ES-I3 (cell line): Measurements from ENCODE around the gene AJUBA.
"Not testable (repeated sequence)": the region's sequence is repeated elsewhere in the genome, so short reads cannot be mapped to it uniquely, and the experiment has no call there.

Experiments used
- H3K36me3 ChIP-seq: 2 replicates; pipeline ENCODE4 v1.6.1; 2013; ENCODE audit warnings: mild to moderate bottlenecking, low read length, control low read depth, moderate library complexity; ENCODE audit not compliant: insufficient read depth
- H3K4me1 ChIP-seq: 2 replicates; pipeline ENCODE4 v1.6.1; 2013; ENCODE audit warnings: mild to moderate bottlenecking, control low read depth, low read length; ENCODE audit not compliant: insufficient read depth
- H3K9ac ChIP-seq: 2 replicates; pipeline ENCODE4 v1.6.1; 2013; ENCODE audit warnings: low read depth, mild to moderate bottlenecking, low read length, moderate library complexity
- H3K9me3 ChIP-seq: 2 replicates; pipeline ENCODE4 v1.6.1; 2013; ENCODE audit warnings: mild to moderate bottlenecking, low read length, moderate library complexity; ENCODE audit not compliant: control insufficient read depth, insufficient read depth

Gene AJUBA

DNA sequence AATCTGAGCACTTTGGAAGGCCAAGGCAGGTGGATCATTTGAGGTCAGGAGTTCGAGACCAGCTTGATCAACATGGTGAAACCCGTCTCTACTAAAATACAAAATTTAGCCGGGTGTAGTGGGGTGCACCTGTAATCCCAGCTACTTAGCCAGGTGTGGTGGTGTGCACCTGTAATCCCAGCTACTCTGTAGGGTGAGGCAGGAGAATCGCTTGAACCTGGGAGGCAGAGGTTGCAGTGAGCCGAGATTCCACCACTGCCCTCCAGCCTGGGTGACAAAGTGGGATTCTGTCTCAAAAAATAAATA, 31.4 kb upstream of the AJUBA start:
- H3K9me3 ChIP-seq, H3K4me1 ChIP-seq, H3K9ac ChIP-seq, H3K36me3 ChIP-seq: not testable (repeated sequence)

GRCh38 chr14:23013054-23013748, 30.9 kb upstream of the AJUBA start:
- Histone ChIP-seq H3K9me3 (no peaks in the 10 kb centered on the region), H3K9ac (no peak overlapping the region), H3K4me1 (0 out of 2 replicates have a peak, but pooled peaks cover 3% of the 10 kb centered on the region), H3K36me3 (no peaks in the 10 kb centered on the region)

DNA sequence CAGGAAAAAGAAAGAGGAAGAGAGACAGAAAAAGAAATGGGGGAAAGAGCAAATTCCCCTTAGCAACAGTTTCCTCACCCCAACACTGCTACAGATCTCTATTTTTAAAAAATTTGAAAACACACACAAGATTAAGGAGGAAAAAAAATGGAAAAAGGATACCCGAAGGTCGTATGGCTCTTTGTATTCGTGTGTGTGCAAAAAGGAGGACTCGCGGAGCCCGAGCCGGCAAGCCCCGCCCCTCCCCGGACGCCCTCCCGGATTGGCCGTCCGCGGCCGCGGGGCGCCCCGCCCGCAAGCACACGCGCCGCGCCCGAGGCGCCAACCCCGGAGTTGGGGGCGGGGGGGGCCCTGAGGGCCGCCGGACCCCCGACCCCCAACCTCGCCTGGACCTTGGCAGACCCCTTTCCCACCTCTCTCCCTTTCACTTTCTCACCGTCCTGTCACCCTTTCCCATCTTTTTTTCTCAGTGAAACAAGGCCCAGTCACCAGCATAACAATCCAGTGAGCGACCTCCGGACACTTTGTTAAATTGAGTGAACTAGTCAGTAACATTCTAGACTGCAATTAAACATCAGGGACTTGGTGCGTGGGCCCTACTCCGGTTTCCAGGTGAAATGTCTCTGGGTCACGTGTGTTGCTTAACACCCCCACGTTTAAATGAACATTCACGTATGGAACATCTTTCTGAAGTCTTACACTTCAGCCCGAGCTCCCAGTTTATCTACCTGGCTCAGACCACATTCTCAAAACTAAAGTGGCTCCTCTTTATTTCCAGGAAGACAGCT, 27.8 kb upstream of the AJUBA start, which contains the start of gene C14orf93:
Gene C14orf93, minus strand, starts transcription at position 205 of the 788 bp plus-strand sequence. CDS start 11,120 bp downstream, outside the sequence.
- Histone ChIP-seq H3K36me3 (no peaks in the 10 kb centered on the region), H3K4me1 (peaks cover 5% of the 10 kb centered on the region; the same call in 1 of the 2 replicates), H3K9ac (peak within 1 kb of the TSS; percentile 74), H3K9me3 (no peaks in the 10 kb centered on the region)

GRCh38 chr14:23009483-23009938, 27.2 kb upstream of the AJUBA start:
- peaks cover 5% of the 10 kb centered on the region; the same call in 1 of the 2 replicates for H3K4me1 ChIP-seq
- H3K36me3 ChIP-seq: no peaks in the 10 kb centered on the region
- H3K9me3 ChIP-seq: no peaks in the 10 kb centered on the region
- peak overlapping the region; percentile 74; the same call in 1 of the 2 replicates for H3K9ac ChIP-seq

GRCh38 chr14:23008831-23009230, 26.5 kb upstream of the AJUBA start:
- Histone ChIP-seq H3K9me3 (no peaks in the 10 kb centered on the region), H3K4me1 (peaks cover 5% of the 10 kb centered on the region; the same call in 1 of the 2 replicates), H3K36me3 (no peaks in the 10 kb centered on the region), H3K9ac (no peak overlapping the region)

GRCh38 chr14:23006544-23007419, 24.4 kb upstream of the AJUBA start:
- Histone ChIP-seq H3K4me1 (peaks cover 5% of the 10 kb centered on the region; the same call in 1 of the 2 replicates), H3K9me3 (no peaks in the 10 kb centered on the region), H3K36me3 (no peaks in the 10 kb centered on the region), H3K9ac (peak overlapping the region; percentile 89)

- Histone ChIP-seq H3K9me3 (no peaks in the 10 kb centered on the region), H3K4me1 (peaks cover 5% of the 10 kb centered on the region; the same call in 1 of the 2 replicates), H3K36me3 (no peaks in the 10 kb centered on the region), H3K9ac (peak overlapping the region; percentile 89)
Measured at GRCh38 chr14:23006188-23006534, 23.8 kb upstream of the AJUBA start.

DNA sequence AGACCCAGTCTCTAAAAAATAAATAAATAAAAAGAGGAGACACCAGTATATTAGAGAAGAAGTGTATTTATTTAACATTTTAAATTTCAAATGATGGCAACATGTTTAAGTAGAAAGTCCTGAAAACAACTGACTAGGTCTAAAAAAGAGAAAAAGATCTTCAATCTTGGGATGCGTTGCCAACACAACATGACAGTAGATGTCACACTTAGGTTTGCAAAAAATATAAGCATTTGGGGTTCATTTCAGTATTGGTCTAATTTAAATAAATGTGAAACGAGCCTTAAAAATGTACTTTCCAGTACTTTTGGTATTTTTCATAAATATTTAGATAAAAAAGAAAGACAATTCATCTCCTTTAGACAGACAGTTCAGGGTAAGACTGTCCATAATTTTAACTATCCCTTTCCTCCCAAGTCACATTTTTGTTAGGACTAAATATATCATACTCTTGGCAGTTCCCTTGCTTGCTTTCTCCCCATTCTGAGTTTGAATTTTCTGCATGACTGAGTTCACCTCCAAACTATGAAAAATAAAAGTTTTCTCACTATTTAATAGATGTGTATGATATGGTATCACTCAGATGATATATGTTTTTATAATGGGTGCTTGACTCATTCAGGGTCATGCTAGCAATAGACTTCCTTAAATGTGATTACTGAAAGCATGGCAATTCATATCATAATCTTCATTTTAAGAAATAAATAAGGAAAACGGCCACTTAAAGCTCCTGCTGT, 23.3 kb upstream of the AJUBA start:
- Histone ChIP-seq H3K36me3 (no peaks in the 10 kb centered on the region), H3K9ac (no peak overlapping the region), H3K4me1 (peaks cover 5% of the 10 kb centered on the region; the same call in 1 of the 2 replicates)

GRCh38 chr14:23004274-23004673, 21.9 kb upstream of the AJUBA start:
- not testable (repeated sequence) for H3K36me3 ChIP-seq, H3K9ac ChIP-seq, H3K4me1 ChIP-seq, H3K9me3 ChIP-seq

More for the DNA sequence above, 23.3 kb upstream of the AJUBA start:
- no peaks in the 10 kb centered on the region for H3K9me3 ChIP-seq

GRCh38 chr14:23002592-23002991, 20.2 kb upstream of the AJUBA start:
- Histone ChIP-seq H3K4me1 (peaks cover 5% of the 10 kb centered on the region; the same call in 1 of the 2 replicates), H3K9me3 (no peaks in the 10 kb centered on the region), H3K36me3 (no peaks in the 10 kb centered on the region), H3K9ac (no peak overlapping the region)

DNA sequence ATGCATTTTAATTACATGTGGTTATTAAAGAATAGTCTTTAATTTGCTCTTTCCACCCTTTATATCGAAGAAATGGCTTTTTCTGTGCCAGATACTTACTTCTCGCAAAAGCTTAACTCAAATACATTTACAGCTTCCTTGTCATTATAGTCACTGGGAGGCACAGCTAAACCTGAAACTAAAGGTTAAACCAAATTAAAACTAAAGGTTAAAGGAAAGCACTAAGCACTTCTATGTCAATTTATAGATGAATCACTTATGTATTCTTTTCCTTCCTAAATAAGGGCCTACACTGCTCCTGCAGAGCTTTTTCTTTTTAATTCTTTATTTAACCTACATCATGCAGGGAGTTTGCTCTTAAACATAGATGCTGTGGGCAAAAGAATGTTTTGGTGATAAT, 18.5 kb upstream of the AJUBA start:
- Histone ChIP-seq H3K9me3 (no peaks in the 10 kb centered on the region), H3K36me3 (no peaks in the 10 kb centered on the region), H3K9ac (no peak overlapping the region), H3K4me1 (no peaks in the 10 kb centered on the region)

- H3K9ac ChIP-seq: no peak overlapping the region
- H3K4me1 ChIP-seq: peaks cover 5% of the 10 kb centered on the region; the same call in 1 of the 2 replicates
- no peaks in the 10 kb centered on the region for H3K9me3 ChIP-seq
- no peaks in the 10 kb centered on the region for H3K36me3 ChIP-seq
Measured at GRCh38 chr14:22998329-22999012, 16.1 kb upstream of the AJUBA start.

- H3K9me3 ChIP-seq: no peaks in the 10 kb centered on the region
- peaks cover 5% of the 10 kb centered on the region; the same call in 1 of the 2 replicates for H3K4me1 ChIP-seq
- no peak overlapping the region for H3K9ac ChIP-seq
- no peaks in the 10 kb centered on the region for H3K36me3 ChIP-seq
Measured at GRCh38 chr14:22997676-22998323, 15.4 kb upstream of the AJUBA start.
